ENCODE data around the gene ITGA6.
A peak's percentile ranks its signal among the peaks of the same experiment; 100 is the strongest.

ITGA6 gene

GRCh38 chr2:172440795-172441194, 13.4 kb downstream of the ITGA6 start:
- DNase-seq (ENCODE audit: low read depth in 2 of 2) = no peak

GRCh38 chr2:172442072-172442895, 14.9 kb downstream of the ITGA6 start:
- DNase-seq (ENCODE audit: low read depth in 2 of 2) = peak; percentile 44 to 52

DNA sequence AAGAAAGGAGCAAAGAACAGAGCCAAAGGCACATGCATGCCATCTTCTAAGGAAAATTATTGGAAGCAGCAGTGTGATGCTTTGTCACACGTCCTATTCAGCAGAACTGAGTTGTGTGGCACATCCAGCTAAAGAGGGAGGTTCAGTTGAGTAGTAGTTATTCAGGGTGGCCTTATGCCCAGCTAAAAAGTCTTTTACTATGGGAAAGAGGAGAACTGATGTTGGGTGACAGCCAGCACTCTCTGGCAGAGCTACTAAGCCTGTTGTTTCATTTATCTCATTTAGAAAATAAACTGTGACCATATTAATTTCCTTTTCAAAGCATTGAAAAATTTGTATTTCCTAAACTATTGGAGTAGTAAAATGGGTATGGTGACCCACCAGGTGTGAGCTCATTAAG, 18.5 kb downstream of the ITGA6 start:
- DNase-seq (ENCODE audit: low read depth in 2 of 2) = no peak

DNA sequence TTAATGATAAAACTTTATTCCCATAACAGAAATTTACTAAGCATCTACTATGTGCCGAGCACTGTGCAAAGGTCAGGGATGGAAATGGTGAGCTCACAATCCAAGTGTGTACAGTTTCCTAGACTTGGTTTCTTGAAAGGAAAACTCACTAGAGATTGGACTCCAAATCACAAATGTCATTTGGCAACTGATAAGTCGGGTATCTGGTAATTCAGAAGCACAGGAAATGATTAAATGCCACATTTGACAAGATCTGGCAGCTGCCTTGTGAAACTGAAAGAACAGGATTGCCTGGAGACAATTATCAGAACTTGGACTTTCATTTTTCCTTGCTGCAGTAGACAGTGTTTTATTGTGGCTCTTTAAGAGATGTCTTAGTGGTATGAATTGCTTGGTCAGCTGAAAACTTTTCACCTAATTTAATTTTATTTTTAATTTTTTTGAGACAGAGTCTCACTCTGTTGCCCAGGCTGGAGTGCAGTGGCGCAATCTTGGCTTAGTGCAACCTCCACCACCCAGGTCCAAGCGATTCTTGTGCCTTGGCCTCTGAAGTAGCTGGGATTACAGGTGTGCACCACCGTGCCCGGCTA, 19.2 kb downstream of the ITGA6 start:
- no peak for DNase-seq (ENCODE audit: low read depth in 2 of 2)

- no peak for DNase-seq (ENCODE audit: low read depth in 2 of 2)
Observed at GRCh38 chr2:172447811-172448493, 20.6 kb downstream of the ITGA6 start.

GRCh38 chr2:172448544-172449267, 21.3 kb downstream of the ITGA6 start:
- DNase-seq (ENCODE audit: low read depth in 2 of 2) = no peak

- no peak for DNase-seq (ENCODE audit: low read depth in 2 of 2)
Observed at GRCh38 chr2:172449911-172450550, 22.6 kb downstream of the ITGA6 start.

DNA sequence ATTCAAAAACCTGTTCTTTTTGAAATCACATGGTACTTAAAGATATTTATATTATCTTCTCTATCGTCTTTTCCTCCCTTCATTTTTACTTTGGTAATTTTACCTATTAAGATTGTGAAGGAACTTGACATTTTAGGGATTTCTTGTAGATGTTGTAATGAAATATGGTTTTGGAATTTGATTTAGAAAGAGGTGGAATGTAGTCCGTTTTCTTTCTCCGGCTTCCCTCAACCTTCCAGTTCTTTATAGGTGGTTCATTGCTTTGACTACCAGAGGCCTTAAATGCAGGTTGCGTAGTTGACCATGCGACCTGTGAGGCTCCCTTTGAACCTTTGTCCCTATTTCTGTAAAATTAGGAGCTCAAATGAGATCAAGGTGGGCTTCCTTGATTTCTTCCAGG, 24.5 kb downstream of the ITGA6 start:
- no peak for DNase-seq (ENCODE audit: low read depth in 2 of 2)

DNA sequence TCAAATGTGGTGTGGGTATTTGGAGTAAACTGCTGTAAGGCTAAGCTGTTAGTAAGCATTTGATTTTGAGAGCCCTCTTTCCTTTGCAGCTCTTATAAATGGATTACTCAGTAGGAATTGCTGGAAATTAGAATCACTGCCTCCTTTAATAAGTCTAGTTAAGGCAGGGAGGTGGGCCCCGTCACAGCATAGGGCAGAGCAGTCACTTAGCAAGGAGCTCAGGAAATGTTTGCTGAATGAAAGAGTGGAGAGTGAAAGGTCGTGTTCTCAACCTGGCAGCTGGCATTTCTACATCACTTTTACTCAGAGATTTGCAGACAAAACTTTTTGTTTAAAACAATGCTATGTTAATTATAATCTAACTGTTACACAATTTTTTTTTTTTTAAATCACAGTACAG, 25.5 kb downstream of the ITGA6 start:
- DNase-seq (ENCODE audit: low read depth in 2 of 2) = no peak

DNA sequence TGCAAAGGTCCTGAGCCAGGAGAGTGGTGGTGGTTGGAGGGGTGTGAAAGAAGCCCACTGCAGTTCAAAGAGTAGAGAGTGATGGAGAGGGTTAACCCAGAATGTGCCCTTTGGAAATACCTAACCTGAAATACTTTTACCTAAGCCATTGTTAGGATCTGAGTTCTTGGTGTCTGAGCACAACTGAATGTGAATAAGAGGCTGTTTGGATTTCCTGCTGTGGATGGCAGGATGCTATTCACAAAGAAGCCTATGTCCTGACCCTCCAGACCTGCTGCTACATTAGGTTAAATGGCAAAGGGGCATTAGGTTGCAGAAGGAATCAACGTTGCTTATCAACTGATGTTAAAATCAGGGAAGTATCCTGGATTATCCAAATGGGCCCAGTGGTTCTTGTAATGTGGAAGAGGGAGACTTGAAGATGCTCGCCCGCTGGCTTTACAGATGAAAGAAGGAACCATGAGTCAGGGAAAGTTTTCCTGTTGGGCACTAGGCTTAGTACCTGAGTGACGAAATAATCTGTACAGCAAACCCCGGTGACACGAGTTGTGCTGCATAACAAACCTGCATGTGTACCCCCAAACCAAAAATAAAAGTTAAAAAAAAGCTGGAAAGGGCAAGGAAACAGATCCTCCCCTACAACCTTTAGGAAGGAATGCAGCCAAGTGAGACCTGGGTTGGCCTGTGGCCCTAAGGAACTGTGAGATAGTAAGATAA, 27.2 kb downstream of the ITGA6 start:
- DNase-seq (ENCODE audit: low read depth in 2 of 2) = no peak

DNA sequence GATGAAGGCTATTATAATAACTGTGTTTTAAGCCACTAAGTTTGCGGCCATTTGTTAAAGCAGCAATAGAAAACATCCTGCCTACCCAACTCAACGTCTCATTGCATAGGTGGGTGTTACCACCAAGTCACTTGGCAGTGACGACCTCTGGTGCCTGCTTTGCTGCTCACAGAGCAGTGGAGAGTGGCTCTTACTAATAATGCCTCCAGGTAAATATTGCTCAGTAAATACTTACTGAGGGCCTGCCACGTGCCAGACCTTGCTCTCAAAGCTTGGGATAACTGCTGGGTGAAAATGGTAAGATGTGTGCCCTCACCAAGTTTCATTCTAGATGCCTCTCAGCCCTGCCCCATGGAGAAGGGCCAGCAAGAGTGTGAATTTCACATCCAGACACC, 27.7 kb downstream of the ITGA6 start:
- no peak for DNase-seq (ENCODE audit: low read depth in 2 of 2)

- no peak for DNase-seq (ENCODE audit: low read depth in 2 of 2)
Observed at GRCh38 chr2:172456002-172456401, 28.6 kb downstream of the ITGA6 start.

- no peak for DNase-seq (ENCODE audit: low read depth in 2 of 2)
Observed at GRCh38 chr2:172457536-172457935, 30.1 kb downstream of the ITGA6 start.

DNA sequence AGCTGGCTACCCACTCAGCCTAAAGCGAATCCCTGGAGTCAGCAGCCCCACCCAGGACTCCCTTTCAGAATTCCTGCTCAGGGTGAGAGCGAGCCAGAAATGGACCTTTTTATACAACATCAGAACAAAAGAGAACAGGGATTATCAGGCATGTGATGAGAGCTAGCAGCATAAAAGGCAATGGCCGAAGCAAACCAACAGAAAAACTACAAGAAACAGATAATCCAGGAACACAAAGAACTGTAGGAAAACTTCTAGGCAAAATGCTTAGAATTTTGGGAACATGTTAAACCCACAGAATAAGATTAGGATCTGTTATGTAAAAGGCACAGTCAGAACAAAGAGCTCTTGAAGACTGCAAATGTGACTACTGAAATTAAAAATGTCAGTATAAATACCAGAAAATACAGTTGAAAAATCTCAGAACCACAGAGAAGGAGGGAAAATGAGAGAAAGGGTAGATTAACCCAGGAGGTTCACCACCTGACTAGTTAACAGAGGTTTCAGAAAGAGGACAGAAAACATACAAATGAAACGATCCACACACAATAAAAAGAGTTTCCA, 31.3 kb downstream of the ITGA6 start:
- no peak for DNase-seq (ENCODE audit: low read depth in 2 of 2)

DNA sequence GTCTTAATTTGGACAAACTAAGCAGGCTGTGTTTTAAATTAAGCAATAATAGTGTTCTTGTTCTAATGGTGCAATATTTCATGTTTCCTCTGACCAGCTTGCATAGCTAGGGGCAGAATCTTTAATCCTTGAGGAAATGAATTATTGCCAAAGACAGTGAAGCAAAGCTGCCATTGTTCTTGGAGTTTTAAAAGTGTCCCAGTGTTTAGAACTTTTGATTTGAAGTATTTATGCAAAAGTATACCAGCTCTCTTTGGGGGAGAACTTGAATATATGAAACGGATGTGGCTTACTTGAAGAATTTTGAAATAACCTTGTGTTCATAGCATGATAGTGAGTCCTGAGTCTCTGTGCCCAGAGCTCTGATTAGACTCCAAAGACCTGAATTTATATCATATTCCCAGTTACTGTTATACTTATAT, 33.4 kb downstream of the ITGA6 start:
- no peak for DNase-seq (ENCODE audit: low read depth in 2 of 2)

DNA sequence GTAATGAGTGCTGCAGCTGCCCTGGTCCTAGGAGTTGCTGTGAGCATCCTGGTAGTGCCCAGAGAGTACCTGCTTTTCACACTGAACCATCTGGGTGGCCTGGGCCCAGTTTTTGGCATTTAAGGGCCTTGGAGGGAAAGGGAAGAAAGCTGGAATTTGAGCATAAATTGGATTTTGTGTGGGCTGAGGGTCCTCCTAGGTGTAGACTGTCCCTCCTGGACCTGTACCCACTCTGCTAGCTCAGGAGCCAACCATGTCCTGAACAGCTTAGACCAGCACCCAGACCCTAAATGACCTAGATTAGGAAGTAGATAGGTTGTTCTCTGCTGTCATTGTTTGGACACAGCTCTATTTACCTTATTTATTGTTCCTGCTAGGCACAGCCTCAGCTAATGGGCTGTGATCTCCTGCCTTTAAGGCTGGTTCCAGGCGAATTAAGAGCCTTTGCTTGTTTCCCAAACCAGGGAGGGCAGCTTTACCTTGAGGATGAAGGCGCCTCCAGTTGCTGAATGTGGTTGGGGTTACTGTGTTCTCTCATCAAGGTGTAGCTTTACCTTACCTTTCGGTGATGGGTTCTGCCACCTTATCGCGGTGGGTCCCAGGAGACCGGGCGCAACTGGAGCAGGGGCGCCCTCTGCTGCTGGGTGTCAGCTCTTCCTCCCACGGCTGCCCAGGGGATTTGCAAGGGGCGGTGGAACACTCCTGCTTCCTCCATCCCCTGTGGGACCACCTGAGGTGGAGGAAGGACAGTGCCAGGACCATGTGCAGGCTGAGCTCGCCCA, 34.4 kb downstream of the ITGA6 start:
- DNase-seq (ENCODE audit: low read depth in 2 of 2) = peak; percentile 65 to 76

DNA sequence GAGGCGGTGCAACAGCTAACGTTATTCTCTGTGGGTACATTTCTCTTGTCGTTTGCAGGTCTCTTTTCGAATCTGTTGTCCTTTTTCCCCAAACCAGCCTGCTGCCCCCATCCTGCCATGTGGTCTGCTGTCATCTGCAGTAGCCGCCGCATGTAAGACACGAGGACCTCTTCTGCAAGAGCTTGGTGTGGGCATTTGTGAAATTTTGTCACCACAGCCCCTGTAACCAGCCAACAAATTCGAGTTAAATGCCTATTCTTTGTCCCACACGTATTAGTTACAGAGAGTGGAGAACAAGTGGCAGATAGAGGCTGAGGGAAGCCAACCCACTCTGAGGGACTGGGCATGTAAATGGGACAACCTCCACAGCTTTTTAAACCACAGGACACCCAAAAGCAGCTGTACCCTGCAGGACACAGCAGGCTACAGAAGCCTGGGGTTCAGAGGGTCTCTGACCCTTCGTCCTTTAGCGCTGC, 35.0 kb downstream of the ITGA6 start:
- no peak for DNase-seq (ENCODE audit: low read depth in 2 of 2)

DNA sequence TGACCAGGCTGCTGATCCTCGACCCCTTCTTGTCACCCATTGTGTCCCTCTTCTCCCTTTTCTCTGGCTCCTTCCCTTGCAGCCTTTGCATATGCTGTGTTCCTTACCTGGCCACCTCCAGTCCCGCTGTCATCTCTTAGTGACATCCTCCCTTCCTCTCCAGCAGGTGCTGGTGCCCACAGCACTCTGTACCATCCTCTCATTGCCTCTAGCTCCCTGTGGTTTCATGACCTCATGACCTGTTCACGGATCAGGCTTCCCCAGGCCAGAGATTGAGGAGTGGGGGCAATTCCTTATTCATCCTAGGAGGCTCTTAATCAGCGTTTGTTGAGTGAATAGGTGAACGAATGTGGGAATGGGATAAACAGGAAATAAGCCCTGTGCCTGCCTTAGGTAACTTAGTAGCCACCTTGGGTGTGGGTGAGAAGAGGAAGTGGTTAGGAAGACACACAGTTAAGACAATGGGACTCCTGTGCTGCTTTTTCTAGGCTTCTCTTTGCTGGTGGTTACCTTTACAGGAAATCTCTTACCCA, 35.5 kb downstream of the ITGA6 start:
- DNase-seq (ENCODE audit: low read depth in 2 of 2) = no peak

DNA sequence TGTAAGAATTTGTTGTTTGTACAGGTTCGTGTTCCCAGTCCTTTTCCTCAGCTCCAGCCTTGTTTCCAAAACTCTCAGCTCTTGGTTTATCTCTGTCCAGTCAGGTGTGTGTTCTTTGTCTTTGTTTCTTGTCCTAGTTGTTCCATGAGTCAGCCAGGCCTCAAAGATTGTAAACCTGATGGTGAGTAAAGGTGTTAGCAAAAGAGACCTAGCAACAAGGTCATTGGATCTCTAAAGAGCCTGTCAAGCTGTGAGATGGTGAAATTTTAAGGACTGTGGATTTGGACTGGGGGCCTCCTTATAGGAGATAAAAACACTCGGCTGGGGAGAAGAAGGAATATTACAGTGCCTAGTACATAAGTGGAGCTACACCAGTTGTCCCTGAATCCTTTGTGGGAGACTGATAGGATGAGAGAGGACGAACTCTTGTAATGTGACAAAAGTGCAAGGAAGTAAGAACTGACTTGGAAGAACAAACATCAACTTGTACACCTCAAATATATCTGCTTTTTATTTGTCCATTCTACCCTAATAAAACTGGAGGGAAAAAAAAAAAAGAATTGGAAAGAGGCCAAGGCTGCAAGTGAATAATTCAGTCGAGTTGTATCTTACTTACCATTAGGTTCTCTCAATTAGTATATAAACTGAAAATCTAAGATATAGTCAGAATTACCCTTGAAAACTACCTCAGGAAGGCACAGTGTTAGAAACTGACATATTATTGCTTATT, 37.2 kb downstream of the ITGA6 start:
- no peak for DNase-seq (ENCODE audit: low read depth in 2 of 2)

Measured in activated CD4-positive, alpha-beta T cell treated with anti-CD3 and anti-CD28 coated beads for 24 hours (primary cell).